HEK293 (cell line): ENCODE data around the gene HOXA6.

ENCODE experiments used
- GFI1B ChIP-seq: fragments of 450-650 bp; formaldehyde crosslinking; IDR thresholded peaks from 2 replicates; pipeline ENCODE4 v1.5.1; 2016; ENCODE audit warnings: missing biosample characterization, missing genetic modification characterization
- MEIS1 ChIP-seq: sonication (generic); formaldehyde crosslinking; IDR thresholded peaks from 2 replicates; pipeline ENCODE4 v1.8.1; 2022; ENCODE audit warnings: missing genetic modification reagents, mild to moderate bottlenecking, borderline replicate concordance
- MZF1 ChIP-seq: fragments of 450-650 bp; formaldehyde crosslinking; IDR thresholded peaks from 2 replicates; pipeline ENCODE4 v1.5.1; 2017; ENCODE audit warnings: missing biosample characterization, missing genetic modification characterization, borderline replicate concordance
- ZEB2 ChIP-seq: fragments of 450-650 bp; formaldehyde crosslinking; IDR thresholded peaks from 2 replicates; pipeline ENCODE4 v1.5.1; 2016; ENCODE audit warnings: missing biosample characterization, missing genetic modification characterization
- ZNF146 ChIP-seq: fragments of 450-650 bp; formaldehyde crosslinking; IDR thresholded peaks from 2 replicates; pipeline ENCODE4 v1.5.1; 2016; ENCODE audit warnings: missing biosample characterization, missing genetic modification characterization
- ZNF175 ChIP-seq: fragments of 450-650 bp; formaldehyde crosslinking; IDR thresholded peaks from 2 replicates; pipeline ENCODE4 v1.5.1; 2016; ENCODE audit warnings: missing biosample characterization, missing genetic modification characterization
- ZNF184 ChIP-seq: fragments of 450-650 bp; IDR thresholded peaks from 2 replicates; pipeline ENCODE4 v1.5.1; 2018; ENCODE audit warnings: missing biosample characterization, mild to moderate bottlenecking, missing genetic modification characterization
- ZNF214 ChIP-seq: fragments of 450-650 bp; formaldehyde crosslinking; IDR thresholded peaks from 2 replicates; pipeline ENCODE4 v1.5.1; 2017; ENCODE audit warnings: missing biosample characterization, mild to moderate bottlenecking, missing genetic modification characterization, borderline replicate concordance
- ZNF24 ChIP-seq: fragments of 450-650 bp; formaldehyde crosslinking; IDR thresholded peaks from 2 replicates; pipeline ENCODE4 v1.5.1; 2016; ENCODE audit warnings: missing biosample characterization, missing genetic modification characterization
- ZNF302 ChIP-seq: fragments of 450-650 bp; formaldehyde crosslinking; IDR thresholded peaks from 2 replicates; pipeline ENCODE4 v1.5.1; 2016; ENCODE audit warnings: missing biosample characterization, missing genetic modification characterization, low read depth
- ZNF341 ChIP-seq: fragments of 450-650 bp; formaldehyde crosslinking; IDR thresholded peaks from 2 replicates; pipeline ENCODE4; 2016; ENCODE audit warnings: low read depth, missing biosample characterization, missing genetic modification characterization
- ZNF391 ChIP-seq: fragments of 450-650 bp; formaldehyde crosslinking; IDR thresholded peaks from 2 replicates; pipeline ENCODE4 v1.5.1; 2016; ENCODE audit warnings: low read depth, missing biosample characterization, missing genetic modification characterization, borderline replicate concordance
- ZNF416 ChIP-seq: fragments of 450-650 bp; formaldehyde crosslinking; IDR thresholded peaks from 2 replicates; pipeline ENCODE4 v1.5.1; 2016; ENCODE audit warnings: missing biosample characterization, missing genetic modification characterization
- ZNF501 ChIP-seq: fragments of 450-650 bp; formaldehyde crosslinking; IDR thresholded peaks from 2 replicates; pipeline ENCODE4 v1.5.1; 2016; ENCODE audit warnings: missing biosample characterization, missing genetic modification characterization
- ZNF510 ChIP-seq: fragments of 450-650 bp; formaldehyde crosslinking; IDR thresholded peaks from 2 replicates; pipeline ENCODE4 v1.5.1; 2018; ENCODE audit warnings: mild to moderate bottlenecking, missing genetic modification characterization, missing biosample characterization; ENCODE audit not compliant: insufficient replicate concordance
- ZNF558 ChIP-seq: fragments of 450-650 bp; formaldehyde crosslinking; IDR thresholded peaks from 2 replicates; pipeline ENCODE4 v1.5.1; 2016; ENCODE audit warnings: missing biosample characterization, missing genetic modification characterization
- ZNF664 ChIP-seq: fragments of 450-650 bp; formaldehyde crosslinking; IDR thresholded peaks from 2 replicates; pipeline ENCODE4 v1.5.1; 2016; ENCODE audit warnings: missing biosample characterization, missing genetic modification characterization
- ZNF670 ChIP-seq: fragments of 450-650 bp; formaldehyde crosslinking; IDR thresholded peaks from 2 replicates; pipeline ENCODE4 v1.5.1; 2016; ENCODE audit warnings: missing biosample characterization, missing genetic modification characterization, low read depth
- ZNF701 ChIP-seq: fragments of 450-650 bp; formaldehyde crosslinking; IDR thresholded peaks from 2 replicates; pipeline ENCODE4 v1.5.1; 2016; ENCODE audit warnings: missing biosample characterization, missing genetic modification characterization
- ZNF830 ChIP-seq: fragments of 450-650 bp; IDR thresholded peaks from 2 replicates; pipeline ENCODE4 v1.5.0; 2018; ENCODE audit warnings: missing biosample characterization, missing genetic modification characterization, low read depth, mild to moderate bottlenecking, moderate library complexity
- TF ChIP-seq, protein P1 (sequence below): fragments of 450-650 bp; formaldehyde crosslinking; IDR thresholded peaks from 2 replicates; pipeline ENCODE4 v1.5.1; 2016; ENCODE audit warnings: missing biosample characterization, missing genetic modification characterization
- TF ChIP-seq, protein P2 (sequence below): fragments of 450-650 bp; formaldehyde crosslinking; IDR thresholded peaks from 2 replicates; pipeline ENCODE4 v1.5.1; 2016; ENCODE audit warnings: missing biosample characterization, missing genetic modification characterization, low read depth
- TF ChIP-seq, protein P3 (sequence below): fragments of 450-650 bp; formaldehyde crosslinking; IDR thresholded peaks from 2 replicates; pipeline ENCODE4 v1.5.1; 2016; ENCODE audit warnings: missing biosample characterization, missing genetic modification characterization
- TF ChIP-seq, protein P4 (sequence below): fragments of 450-650 bp; formaldehyde crosslinking; IDR thresholded peaks from 2 replicates; pipeline ENCODE4 v1.5.1; 2016; ENCODE audit warnings: missing biosample characterization, missing genetic modification characterization, borderline replicate concordance
- TF ChIP-seq, protein P5 (sequence below): fragments of 450-650 bp; formaldehyde crosslinking; IDR thresholded peaks from 2 replicates; pipeline ENCODE4 v1.5.1; 2016; ENCODE audit warnings: missing biosample characterization, missing genetic modification characterization

The HOXA6 gene

DNA sequence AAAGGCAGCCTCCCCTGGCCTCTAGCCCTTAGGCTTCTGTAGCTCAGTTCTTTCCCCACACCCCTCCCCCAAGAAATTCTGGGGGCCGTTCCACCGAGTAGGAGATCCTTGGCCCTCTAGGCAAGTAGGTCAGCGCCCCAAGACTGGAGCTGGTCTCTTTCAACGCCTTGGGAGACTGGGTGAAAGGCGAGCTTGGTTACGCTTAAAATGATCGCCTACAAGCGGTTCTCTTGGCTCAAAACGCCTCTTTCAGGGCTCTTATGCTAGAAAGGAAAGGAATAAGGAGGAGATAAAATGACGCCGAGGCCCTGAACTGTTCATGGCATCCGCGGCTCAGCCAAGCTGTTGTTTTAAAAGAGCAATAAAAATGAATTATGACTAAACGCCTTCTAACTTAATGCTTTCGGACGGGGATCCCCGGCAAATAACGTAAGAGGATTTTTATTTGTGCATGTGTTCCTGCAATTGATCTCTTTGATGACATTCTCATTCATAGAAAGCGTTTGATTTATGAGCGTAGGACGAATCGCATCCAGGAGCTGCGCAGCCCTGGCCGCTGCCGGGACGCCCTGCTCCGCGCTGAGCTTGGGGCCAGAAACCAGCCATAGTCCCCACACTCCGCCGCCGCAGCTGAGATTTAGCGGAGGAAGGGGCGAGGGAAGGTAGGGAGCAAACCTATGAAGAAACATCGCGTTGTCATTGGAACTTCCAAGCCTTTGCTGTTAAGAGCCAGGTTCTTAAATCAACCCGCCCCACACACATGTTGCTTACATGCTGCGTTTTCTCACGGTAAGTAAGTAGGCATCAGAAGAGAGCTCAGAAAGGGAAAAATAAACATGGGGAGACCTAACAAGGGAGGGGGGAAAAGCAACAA, 48.8 kb downstream of the HOXA6 start (continued):
- TF ChIP-seq, protein P1, sequence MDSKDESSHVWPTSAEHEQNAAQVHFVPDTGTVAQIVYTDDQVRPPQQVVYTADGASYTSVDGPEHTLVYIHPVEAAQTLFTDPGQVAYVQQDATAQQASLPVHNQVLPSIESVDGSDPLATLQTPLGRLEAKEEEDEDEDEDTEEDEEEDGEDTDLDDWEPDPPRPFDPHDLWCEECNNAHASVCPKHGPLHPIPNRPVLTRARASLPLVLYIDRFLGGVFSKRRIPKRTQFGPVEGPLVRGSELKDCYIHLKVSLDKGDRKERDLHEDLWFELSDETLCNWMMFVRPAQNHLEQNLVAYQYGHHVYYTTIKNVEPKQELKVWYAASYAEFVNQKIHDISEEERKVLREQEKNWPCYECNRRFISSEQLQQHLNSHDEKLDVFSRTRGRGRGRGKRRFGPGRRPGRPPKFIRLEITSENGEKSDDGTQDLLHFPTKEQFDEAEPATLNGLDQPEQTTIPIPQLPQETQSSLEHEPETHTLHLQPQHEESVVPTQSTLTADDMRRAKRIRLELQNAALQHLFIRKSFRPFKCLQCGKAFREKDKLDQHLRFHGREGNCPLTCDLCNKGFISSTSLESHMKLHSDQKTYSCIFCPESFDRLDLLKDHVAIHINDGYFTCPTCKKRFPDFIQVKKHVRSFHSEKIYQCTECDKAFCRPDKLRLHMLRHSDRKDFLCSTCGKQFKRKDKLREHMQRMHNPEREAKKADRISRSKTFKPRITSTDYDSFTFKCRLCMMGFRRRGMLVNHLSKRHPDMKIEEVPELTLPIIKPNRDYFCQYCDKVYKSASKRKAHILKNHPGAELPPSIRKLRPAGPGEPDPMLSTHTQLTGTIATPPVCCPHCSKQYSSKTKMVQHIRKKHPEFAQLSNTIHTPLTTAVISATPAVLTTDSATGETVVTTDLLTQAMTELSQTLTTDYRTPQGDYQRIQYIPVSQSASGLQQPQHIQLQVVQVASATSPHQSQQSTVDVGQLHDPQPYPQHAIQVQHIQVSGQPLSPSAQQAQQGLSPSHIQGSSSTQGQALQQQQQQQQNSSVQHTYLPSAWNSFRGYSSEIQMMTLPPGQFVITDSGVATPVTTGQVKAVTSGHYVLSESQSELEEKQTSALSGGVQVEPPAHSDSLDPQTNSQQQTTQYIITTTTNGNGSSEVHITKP (tag by site-specific recombination), result peak; percentile 21; the same call in 1 of the 2 replicates
- TF ChIP-seq ZNF501 (tag by site-specific recombination) (no peak; the same call in 1 of the 2 replicates), MEIS1 (CRISPR knock-in tag) (no peak), ZNF146 (tag by site-specific recombination) (peak; percentile 42; the same call in 1 of the 2 replicates), MZF1 (peak; percentile 82), ZNF214 (no peak), ZNF416 (no peak), GFI1B (tag by site-specific recombination) (peak; percentile 85; the same call in 1 of the 2 replicates), ZNF558 (tag by site-specific recombination) (0 out of 2 replicates have a peak, but pooled peaks have one; percentile 29), ZNF664 (tag by site-specific recombination) (peak; percentile 51; the same call in 1 of the 2 replicates), ZNF830 (tag by site-specific recombination) (no peak), ZNF701 (tag by site-specific recombination) (no peak), ZEB2 (tag by site-specific recombination) (peak; percentile 92), ZNF670 (no peak), ZNF184 (tag by site-specific recombination) (no peak), ZNF24 (tag by site-specific recombination) (peak; percentile 52; the same call in 1 of the 2 replicates), ZNF302 (tag by site-specific recombination) (no peak), ZNF175 (no peak), ZNF341 (tag by site-specific recombination) (peak; percentile 83), ZNF391 (no peak), ZNF510 (tag by site-specific recombination) (no peak)
- TF ChIP-seq, protein P2, sequence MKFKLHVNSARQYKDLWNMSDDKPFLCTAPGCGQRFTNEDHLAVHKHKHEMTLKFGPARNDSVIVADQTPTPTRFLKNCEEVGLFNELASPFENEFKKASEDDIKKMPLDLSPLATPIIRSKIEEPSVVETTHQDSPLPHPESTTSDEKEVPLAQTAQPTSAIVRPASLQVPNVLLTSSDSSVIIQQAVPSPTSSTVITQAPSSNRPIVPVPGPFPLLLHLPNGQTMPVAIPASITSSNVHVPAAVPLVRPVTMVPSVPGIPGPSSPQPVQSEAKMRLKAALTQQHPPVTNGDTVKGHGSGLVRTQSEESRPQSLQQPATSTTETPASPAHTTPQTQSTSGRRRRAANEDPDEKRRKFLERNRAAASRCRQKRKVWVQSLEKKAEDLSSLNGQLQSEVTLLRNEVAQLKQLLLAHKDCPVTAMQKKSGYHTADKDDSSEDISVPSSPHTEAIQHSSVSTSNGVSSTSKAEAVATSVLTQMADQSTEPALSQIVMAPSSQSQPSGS (tag by site-specific recombination), result no peak
- TF ChIP-seq, protein P3, sequence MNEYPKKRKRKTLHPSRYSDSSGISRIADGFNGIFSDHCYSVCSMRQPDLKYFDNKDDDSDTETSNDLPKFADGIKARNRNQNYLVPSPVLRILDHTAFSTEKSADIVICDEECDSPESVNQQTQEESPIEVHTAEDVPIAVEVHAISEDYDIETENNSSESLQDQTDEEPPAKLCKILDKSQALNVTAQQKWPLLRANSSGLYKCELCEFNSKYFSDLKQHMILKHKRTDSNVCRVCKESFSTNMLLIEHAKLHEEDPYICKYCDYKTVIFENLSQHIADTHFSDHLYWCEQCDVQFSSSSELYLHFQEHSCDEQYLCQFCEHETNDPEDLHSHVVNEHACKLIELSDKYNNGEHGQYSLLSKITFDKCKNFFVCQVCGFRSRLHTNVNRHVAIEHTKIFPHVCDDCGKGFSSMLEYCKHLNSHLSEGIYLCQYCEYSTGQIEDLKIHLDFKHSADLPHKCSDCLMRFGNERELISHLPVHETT (tag by site-specific recombination), result peak; percentile 71; the same call in 1 of the 2 replicates
- TF ChIP-seq, protein P4, sequence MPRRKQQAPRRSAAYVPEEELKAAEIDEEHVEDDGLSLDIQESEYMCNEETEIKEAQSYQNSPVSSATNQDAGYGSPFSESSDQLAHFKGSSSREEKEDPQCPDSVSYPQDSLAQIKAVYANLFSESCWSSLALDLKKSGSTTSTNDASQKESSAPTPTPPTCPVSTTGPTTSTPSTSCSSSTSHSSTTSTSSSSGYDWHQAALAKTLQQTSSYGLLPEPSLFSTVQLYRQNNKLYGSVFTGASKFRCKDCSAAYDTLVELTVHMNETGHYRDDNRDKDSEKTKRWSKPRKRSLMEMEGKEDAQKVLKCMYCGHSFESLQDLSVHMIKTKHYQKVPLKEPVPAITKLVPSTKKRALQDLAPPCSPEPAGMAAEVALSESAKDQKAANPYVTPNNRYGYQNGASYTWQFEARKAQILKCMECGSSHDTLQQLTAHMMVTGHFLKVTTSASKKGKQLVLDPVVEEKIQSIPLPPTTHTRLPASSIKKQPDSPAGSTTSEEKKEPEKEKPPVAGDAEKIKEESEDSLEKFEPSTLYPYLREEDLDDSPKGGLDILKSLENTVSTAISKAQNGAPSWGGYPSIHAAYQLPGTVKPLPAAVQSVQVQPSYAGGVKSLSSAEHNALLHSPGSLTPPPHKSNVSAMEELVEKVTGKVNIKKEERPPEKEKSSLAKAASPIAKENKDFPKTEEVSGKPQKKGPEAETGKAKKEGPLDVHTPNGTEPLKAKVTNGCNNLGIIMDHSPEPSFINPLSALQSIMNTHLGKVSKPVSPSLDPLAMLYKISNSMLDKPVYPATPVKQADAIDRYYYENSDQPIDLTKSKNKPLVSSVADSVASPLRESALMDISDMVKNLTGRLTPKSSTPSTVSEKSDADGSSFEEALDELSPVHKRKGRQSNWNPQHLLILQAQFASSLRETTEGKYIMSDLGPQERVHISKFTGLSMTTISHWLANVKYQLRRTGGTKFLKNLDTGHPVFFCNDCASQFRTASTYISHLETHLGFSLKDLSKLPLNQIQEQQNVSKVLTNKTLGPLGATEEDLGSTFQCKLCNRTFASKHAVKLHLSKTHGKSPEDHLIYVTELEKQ, result peak; percentile 57; the same call in 1 of the 2 replicates
- TF ChIP-seq, protein P5, sequence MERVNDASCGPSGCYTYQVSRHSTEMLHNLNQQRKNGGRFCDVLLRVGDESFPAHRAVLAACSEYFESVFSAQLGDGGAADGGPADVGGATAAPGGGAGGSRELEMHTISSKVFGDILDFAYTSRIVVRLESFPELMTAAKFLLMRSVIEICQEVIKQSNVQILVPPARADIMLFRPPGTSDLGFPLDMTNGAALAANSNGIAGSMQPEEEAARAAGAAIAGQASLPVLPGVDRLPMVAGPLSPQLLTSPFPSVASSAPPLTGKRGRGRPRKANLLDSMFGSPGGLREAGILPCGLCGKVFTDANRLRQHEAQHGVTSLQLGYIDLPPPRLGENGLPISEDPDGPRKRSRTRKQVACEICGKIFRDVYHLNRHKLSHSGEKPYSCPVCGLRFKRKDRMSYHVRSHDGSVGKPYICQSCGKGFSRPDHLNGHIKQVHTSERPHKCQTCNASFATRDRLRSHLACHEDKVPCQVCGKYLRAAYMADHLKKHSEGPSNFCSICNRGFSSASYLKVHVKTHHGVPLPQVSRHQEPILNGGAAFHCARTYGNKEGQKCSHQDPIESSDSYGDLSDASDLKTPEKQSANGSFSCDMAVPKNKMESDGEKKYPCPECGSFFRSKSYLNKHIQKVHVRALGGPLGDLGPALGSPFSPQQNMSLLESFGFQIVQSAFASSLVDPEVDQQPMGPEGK (tag by site-specific recombination), result peak; percentile 36; the same call in 1 of the 2 replicates
